Endodermal cell (in vitro differentiated cells): Measurements from ENCODE around the gene EFNB3. TPM values are rescaled to one million over a fixed set of nuclear protein-coding genes. Genes with fewer than 3 reads are reported as not detected.
A peak's percentile ranks its signal among the peaks of the same experiment; 100 is the strongest.

Experiments used
- DNase-seq: peaks from one replicate; pipeline ENCODE4 v3.0.0-alpha.2; 2017
- H3K27ac ChIP-seq: 2 replicates; pipeline ENCODE4 v1.5.1; 2013; ENCODE audit warnings: mild to moderate bottlenecking, low read depth, low read length, moderate library complexity
- H3K27me3 ChIP-seq: 2 replicates; pipeline ENCODE4 v1.6.1; 2013; ENCODE audit warnings: mild to moderate bottlenecking, low read length, moderate library complexity; ENCODE audit not compliant: insufficient read depth, control insufficient read depth, poor library complexity, severe bottlenecking
- H3K36me3 ChIP-seq: 2 replicates; pipeline ENCODE4 v1.7.0; 2013; ENCODE audit warnings: mild to moderate bottlenecking, low read length, moderate library complexity; ENCODE audit not compliant: control insufficient read depth, insufficient read depth
- H3K4me1 ChIP-seq: one replicate; pipeline ENCODE4 v1.7.0; 2013; ENCODE audit warnings: low read length; ENCODE audit not compliant: control insufficient read depth, insufficient read depth
- H3K4me3 ChIP-seq: 2 replicates; pipeline ENCODE4 v1.5.1; 2013; ENCODE audit warnings: mild to moderate bottlenecking, low read length, moderate library complexity
- H3K9ac ChIP-seq: 2 replicates; pipeline ENCODE4 v1.6.1; 2013; ENCODE audit warnings: mild to moderate bottlenecking, low read length, moderate library complexity; ENCODE audit not compliant: poor library complexity, severe bottlenecking; ENCODE audit errors: extremely low read depth
- H3K9me3 ChIP-seq: 2 replicates; pipeline ENCODE4 v1.6.1; 2013; ENCODE audit warnings: mild to moderate bottlenecking, low read length, moderate library complexity; ENCODE audit not compliant: control insufficient read depth
- H3K27ac Mint-ChIP-seq: 2 replicates; pipeline ENCODE4 v1.8.0; 2020; ENCODE audit warnings: mixed read lengths
- H3K27me3 Mint-ChIP-seq: 2 replicates; pipeline ENCODE4 v1.8.0; 2021; ENCODE audit warnings: mild to moderate bottlenecking, mixed read lengths; ENCODE audit not compliant: insufficient read depth
- H3K36me3 Mint-ChIP-seq: 2 replicates; pipeline ENCODE4 v1.8.0; 2020; ENCODE audit warnings: low read depth, mixed read lengths
- H3K4me1 Mint-ChIP-seq: 2 replicates; pipeline ENCODE4 v1.8.0; 2020; ENCODE audit warnings: mixed read lengths
- H3K4me3 Mint-ChIP-seq: 2 replicates; pipeline ENCODE4 v1.8.0; 2020; ENCODE audit warnings: mild to moderate bottlenecking, moderate library complexity, mixed read lengths
- H3K9me3 Mint-ChIP-seq: 2 replicates; pipeline ENCODE4 v1.8.0; 2020; ENCODE audit warnings: mild to moderate bottlenecking, mixed read lengths
- CTCF ChIP-seq: fragments of 200-600 bp; sonication (generic); conservative IDR thresholded peaks from 2 replicates; pipeline ENCODE4 v1.5.0; 2021; ENCODE audit warnings: antibody characterized with exemption, mild to moderate bottlenecking
- WGBS, 2 experiments: methylation state at CpG; one replicate each; pipeline versions ENCODE4 v1.1.5 to v1.1.7; 2013; ENCODE audit warnings: missing lambda C conversion rate in 2 of 2, mixed read lengths in 1 of 2; ENCODE audit not compliant: insufficient coverage in 1 of 2, insufficient read length in 1 of 2; 5-methylcytosine and 5-hydroxymethylcytosine counted together
- total RNA-seq, 2 donors: library from RNA; stranded (reverse); fragmentation: NEBNext Ultra II Directional in 1 of 2; extraction: Animal tissue kit (Norgen Biotek cat#: 25700) in 1 of 2; gene quantifications; 2 replicates in 1 of 2; 3 replicates in 1 of 2; pipeline ENCODE4 v1.2.1, GENCODE V29; 2021

The EFNB3 gene
- total RNA-seq, 2 donors from 2014 or later: 12.8 to 15.0 TPM

GRCh38 chr17:7745748-7746470 lies 40.9 kb downstream of the EFNB3 start:
- Mint-ChIP-seq H3K27me3 (peaks cover 7% of the 10 kb centered on the region), H3K4me3 (no peak overlapping the region), H3K4me1 (peaks cover 12% of the 10 kb centered on the region), H3K27ac (no peak overlapping the region), H3K36me3 (no peaks in the 10 kb centered on the region), H3K9me3 (peaks cover 3% of the 10 kb centered on the region)
- Histone ChIP-seq H3K36me3 (no peaks in the 10 kb centered on the region), H3K4me3 (no peak overlapping the region), H3K27me3 (peaks cover under 1% of the 10 kb centered on the region), H3K9ac (no peak overlapping the region), H3K9me3 (peaks cover 6% of the 10 kb centered on the region), H3K4me1 (peaks cover 7% of the 10 kb centered on the region), H3K27ac (no peak overlapping the region)
- TF ChIP-seq CTCF: peak; percentile 60
- DNase-seq: no peak
- WGBS, 2 experiments: 73 to 82% methylated on average over 6 to 7 of the region's 7 CpGs

- no peak for TF ChIP-seq CTCF
- H3K4me3 ChIP-seq: no peak overlapping the region
- H3K27me3 Mint-ChIP-seq: peaks cover 2% of the 10 kb centered on the region
- no peaks in the 10 kb centered on the region for H3K36me3 ChIP-seq
- H3K9ac ChIP-seq: no peak overlapping the region
- 68 to 76% methylated on average over 3 of the region's 4 CpGs for WGBS, 2 experiments
- DNase-seq: no peak
- no peak overlapping the region for H3K4me3 Mint-ChIP-seq
- no peaks in the 10 kb centered on the region for H3K36me3 Mint-ChIP-seq
- no peak overlapping the region for H3K27ac ChIP-seq
- H3K4me1 Mint-ChIP-seq: peaks cover 12% of the 10 kb centered on the region
- H3K4me1 ChIP-seq: peaks cover 7% of the 10 kb centered on the region
- no peaks in the 10 kb centered on the region for H3K27me3 ChIP-seq
- no peak overlapping the region for H3K27ac Mint-ChIP-seq
- H3K9me3 Mint-ChIP-seq: peaks cover 3% of the 10 kb centered on the region
- H3K9me3 ChIP-seq: peaks cover 6% of the 10 kb centered on the region
These were observed 42.7 kb downstream of the EFNB3 start for GRCh38 chr17:7747635-7748071.

- DNase-seq: no peak
- Histone ChIP-seq H3K4me1 (peaks cover 7% of the 10 kb centered on the region), H3K27me3 (no peaks in the 10 kb centered on the region), H3K27ac (no peak overlapping the region), H3K9ac (no peak overlapping the region), H3K36me3 (no peaks in the 10 kb centered on the region), H3K4me3 (no peak overlapping the region), H3K9me3 (peaks cover 6% of the 10 kb centered on the region)
- H3K4me3 Mint-ChIP-seq: no peak overlapping the region
- peak overlapping the region; percentile 82 for H3K27ac Mint-ChIP-seq
- WGBS, 2 experiments: 85% methylated on average over 5 to 10 of the region's 10 CpGs
- H3K27me3 Mint-ChIP-seq: peaks cover 2% of the 10 kb centered on the region
- H3K36me3 Mint-ChIP-seq: no peaks in the 10 kb centered on the region
- TF ChIP-seq CTCF: no peak
- H3K4me1 Mint-ChIP-seq: peaks cover 12% of the 10 kb centered on the region
- H3K9me3 Mint-ChIP-seq: peaks cover 3% of the 10 kb centered on the region
These were observed 43.2 kb downstream of the EFNB3 start for GRCh38 chr17:7748076-7748775.
